Stomach smooth muscle (tissue), 2 donors: ENCODE results near the gene FOXL3.

Experiments
- H3K27ac ChIP-seq: one replicate; pipeline ENCODE4 v1.7.0; 2013; ENCODE audit warnings: mild to moderate bottlenecking, low read length, inconsistent platforms
- H3K27me3 ChIP-seq, 2 donors: one replicate each; pipeline ENCODE4 v1.7.0; 2013; ENCODE audit warnings: low read length in 2 of 2; ENCODE audit not compliant: insufficient read depth in 2 of 2, control insufficient read depth in 1 of 2
- H3K36me3 ChIP-seq, 2 donors: one replicate each; pipeline ENCODE4 v1.7.0; 2013; ENCODE audit warnings: low read length in 2 of 2; ENCODE audit not compliant: control insufficient read depth in 2 of 2, insufficient read depth in 2 of 2
- H3K4me1 ChIP-seq: one replicate; pipeline ENCODE4 v1.7.0; 2013; ENCODE audit warnings: low read length; ENCODE audit not compliant: control insufficient read depth, insufficient read depth
- H3K4me3 ChIP-seq, 2 donors: one replicate each; pipeline ENCODE4 v1.7.0; 2013; ENCODE audit warnings: low read length in 2 of 2
- H3K9ac ChIP-seq, 2 donors: one replicate each; pipeline ENCODE4 v1.7.0; 2013; ENCODE audit warnings: low read length in 2 of 2, mild to moderate bottlenecking in 1 of 2
- H3K9me3 ChIP-seq, 2 donors: one replicate each; pipeline ENCODE4 v1.7.0; 2013; ENCODE audit warnings: low read length in 2 of 2; ENCODE audit not compliant: control insufficient read depth in 2 of 2
- donor health status: healthy.
- donor health status: Pancreatic carcinoma.

The FOXL3 gene

DNA sequence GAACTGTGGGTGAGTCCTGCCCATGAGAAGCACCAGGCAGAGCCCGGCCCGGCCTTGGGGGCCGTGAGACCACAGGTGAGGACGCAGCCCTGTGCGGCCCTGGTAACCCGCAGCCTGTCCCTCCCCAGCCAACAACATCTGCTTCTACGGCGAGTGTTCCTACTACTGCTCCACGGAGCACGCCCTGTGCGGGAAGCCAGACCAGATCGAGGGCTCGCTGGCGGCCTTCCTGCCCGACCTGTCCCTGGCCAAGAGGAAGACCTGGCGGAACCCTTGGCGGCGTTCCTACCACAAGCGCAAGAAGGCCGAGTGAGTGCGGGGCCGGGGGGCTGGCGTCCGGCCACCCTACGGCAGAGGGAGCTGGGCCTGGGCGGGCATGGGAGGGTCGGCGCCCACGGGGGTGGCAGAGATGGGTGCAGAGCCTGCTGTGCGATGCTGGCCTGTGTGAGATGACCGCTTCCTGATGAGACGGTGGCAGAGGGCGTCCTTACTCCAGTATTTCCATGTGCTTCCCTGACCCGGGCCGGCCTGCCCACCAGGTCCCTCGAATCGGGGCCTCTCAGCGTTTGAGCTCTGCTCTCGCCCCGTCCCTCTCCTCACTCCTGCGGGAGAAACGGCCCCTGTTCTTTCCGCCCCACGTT, 34.1 kb upstream of the FOXL3 start:
- H3K9ac ChIP-seq: no peak overlapping the region
- no peaks in the 10 kb centered on the region for H3K9me3 ChIP-seq
- no peaks in the 10 kb centered on the region for H3K4me1 ChIP-seq
- no peak overlapping the region for H3K4me3 ChIP-seq
- H3K27me3 ChIP-seq: no peaks in the 10 kb centered on the region
- H3K36me3 ChIP-seq: peaks cover 66 to 80% of the 10 kb centered on the region in 2 donors
- H3K27ac ChIP-seq: no peak overlapping the region

DNA sequence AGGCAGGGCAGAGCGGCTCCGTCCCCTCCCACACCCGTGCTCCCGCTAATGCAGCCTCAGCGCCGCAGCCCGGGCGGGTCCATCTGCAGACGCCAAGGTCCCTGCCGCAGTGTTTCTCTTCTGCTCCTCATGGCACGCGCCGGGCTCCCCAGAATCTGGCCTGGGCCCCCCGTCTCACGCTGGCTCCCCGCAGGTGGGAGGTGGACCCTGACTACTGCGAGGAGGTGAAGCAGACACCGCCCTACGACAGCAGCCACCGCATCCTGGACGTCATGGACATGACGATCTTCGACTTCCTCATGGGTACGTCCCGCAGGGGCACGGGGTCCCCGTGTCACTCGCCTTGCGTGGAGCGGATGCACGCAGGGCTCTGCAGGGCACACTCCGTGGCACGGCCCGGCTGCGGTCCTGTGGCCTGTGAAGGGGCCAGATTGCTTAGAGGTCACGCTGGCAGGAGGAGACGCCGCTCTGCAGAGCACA, 33.5 kb upstream of the FOXL3 start:
- no peaks in the 10 kb centered on the region for H3K27me3 ChIP-seq
- H3K9me3 ChIP-seq: no peaks in the 10 kb centered on the region
- no peaks in the 10 kb centered on the region for H3K4me1 ChIP-seq
- H3K27ac ChIP-seq: no peak overlapping the region
- H3K4me3 ChIP-seq: no peak overlapping the region
- no peak overlapping the region for H3K9ac ChIP-seq
- peaks cover 69 to 83% of the 10 kb centered on the region in 2 donors for H3K36me3 ChIP-seq

GRCh38 chr7:256981-257646, 32.9 kb upstream of the FOXL3 start:
- H3K4me3 ChIP-seq: no peak overlapping the region
- no peak overlapping the region for H3K27ac ChIP-seq
- no peak overlapping the region for H3K9ac ChIP-seq
- H3K4me1 ChIP-seq: no peaks in the 10 kb centered on the region
- H3K27me3 ChIP-seq: no peaks in the 10 kb centered on the region
- peaks cover 0 to 3% of the 10 kb centered on the region in 2 donors for H3K9me3 ChIP-seq
- peaks cover 67 to 77% of the 10 kb centered on the region in 2 donors for H3K36me3 ChIP-seq

DNA sequence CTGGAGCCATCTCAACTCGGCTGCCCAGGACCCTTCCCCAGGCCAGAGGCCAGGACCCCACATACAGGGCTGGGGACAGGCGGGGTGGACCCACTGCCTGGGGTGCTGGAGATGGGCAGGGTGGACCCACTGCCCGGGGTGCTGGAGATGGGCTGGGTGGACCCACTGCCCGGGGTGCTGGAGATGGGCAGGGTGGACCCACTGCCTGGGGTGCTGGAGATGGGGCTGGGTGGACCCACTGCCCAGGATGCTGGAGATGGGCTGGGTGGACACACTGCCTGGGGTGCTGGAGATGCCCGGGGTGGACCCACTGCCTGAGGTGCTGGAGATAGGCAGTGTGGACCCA, 32.4 kb upstream of the FOXL3 start:
- Histone ChIP-seq H3K4me3 (no peak overlapping the region), H3K36me3 (peaks cover 62 to 72% of the 10 kb centered on the region in 2 donors), H3K27me3 (no peaks in the 10 kb centered on the region), H3K9me3 (peaks cover 0 to 7% of the 10 kb centered on the region in 2 donors), H3K4me1 (no peaks in the 10 kb centered on the region), H3K27ac (no peak overlapping the region), H3K9ac (no peak overlapping the region)

DNA sequence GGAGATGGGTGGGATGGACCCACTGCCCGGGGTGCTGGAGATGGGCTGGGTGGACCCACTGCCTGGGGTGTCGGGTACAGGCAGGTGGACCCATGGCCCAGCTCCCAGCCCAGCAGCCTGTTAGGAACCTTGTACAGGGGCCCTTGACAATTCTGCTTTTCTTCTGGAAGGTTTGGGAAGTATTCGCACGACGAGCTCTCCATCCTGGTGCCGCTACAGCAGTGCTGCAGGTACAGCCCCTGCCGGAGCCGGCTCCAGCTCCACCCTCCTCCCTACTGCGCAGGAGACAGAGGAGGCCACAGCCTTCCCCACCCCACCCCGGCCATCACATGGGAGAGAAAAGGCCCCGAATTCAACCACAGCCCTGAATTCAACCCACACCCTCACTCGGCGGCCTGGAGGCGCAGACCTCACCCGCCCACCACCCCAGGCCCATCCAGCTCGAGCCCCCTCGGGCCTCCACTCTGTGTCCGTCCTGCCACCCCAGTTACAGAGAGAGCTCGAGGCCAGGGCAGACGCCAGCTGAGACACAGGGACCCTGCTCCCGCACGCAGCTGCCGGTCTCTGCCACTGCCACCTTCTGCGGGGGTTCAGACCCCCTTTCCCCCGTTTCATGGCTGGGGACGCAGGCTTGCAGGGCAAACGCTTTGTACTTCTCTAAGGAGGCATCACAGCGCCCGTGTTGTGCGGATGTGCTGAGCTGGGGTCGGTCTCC, 31.3 kb upstream of the FOXL3 start:
- no peak overlapping the region for H3K9ac ChIP-seq
- no peaks in the 10 kb centered on the region for H3K27me3 ChIP-seq
- H3K9me3 ChIP-seq: peaks cover 0 to 7% of the 10 kb centered on the region in 2 donors
- peaks cover 54 to 62% of the 10 kb centered on the region in 2 donors for H3K36me3 ChIP-seq
- no peak overlapping the region for H3K4me3 ChIP-seq
- H3K4me1 ChIP-seq: no peaks in the 10 kb centered on the region
- no peak overlapping the region for H3K27ac ChIP-seq

GRCh38 chr7:259191-259505, 30.8 kb upstream of the FOXL3 start:
- Histone ChIP-seq H3K9me3 (peaks cover 0 to 7% of the 10 kb centered on the region in 2 donors), H3K4me3 (no peak overlapping the region), H3K36me3 (peaks cover 54 to 57% of the 10 kb centered on the region in 2 donors), H3K9ac (no peak overlapping the region), H3K27ac (no peak overlapping the region), H3K27me3 (no peaks in the 10 kb centered on the region), H3K4me1 (no peaks in the 10 kb centered on the region)

DNA sequence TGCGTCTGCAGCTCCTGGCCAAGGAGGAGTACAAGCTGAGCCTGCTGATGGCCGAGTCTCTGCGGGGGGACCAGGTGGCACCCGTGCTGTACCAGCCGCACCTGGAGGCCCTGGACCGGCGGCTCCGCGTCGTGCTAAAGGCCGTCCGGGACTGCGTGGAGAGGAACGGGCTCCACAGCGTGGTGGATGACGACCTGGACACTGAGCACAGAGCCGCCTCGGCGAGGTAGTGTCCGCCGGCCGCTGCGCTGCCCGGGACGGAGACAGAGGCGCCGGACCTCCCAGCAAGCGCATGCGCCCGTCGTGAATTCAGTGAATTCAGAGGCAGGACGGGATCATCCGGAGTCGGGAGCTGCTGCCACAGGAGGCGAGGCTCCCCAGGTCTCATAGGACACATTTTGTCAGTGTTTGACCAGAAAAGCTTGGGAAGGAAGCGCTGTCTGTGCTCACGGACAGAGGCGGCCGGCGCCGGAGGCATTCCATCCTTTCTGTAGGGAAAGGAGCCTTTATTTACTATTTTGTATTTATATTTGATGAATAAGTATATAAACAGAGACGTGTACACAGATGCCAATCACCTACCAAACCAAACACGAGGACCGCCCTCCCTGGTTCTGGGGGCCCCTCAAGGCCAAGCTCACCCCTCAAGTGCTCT, 30.1 kb upstream of the FOXL3 start:
- no peaks in the 10 kb centered on the region for H3K27me3 ChIP-seq
- no peak overlapping the region for H3K9ac ChIP-seq
- H3K27ac ChIP-seq: no peak overlapping the region
- no peaks in the 10 kb centered on the region for H3K4me1 ChIP-seq
- H3K36me3 ChIP-seq: peaks cover 50 to 51% of the 10 kb centered on the region in 2 donors
- no peak overlapping the region for H3K4me3 ChIP-seq
- peaks cover 0 to 7% of the 10 kb centered on the region in 2 donors for H3K9me3 ChIP-seq

DNA sequence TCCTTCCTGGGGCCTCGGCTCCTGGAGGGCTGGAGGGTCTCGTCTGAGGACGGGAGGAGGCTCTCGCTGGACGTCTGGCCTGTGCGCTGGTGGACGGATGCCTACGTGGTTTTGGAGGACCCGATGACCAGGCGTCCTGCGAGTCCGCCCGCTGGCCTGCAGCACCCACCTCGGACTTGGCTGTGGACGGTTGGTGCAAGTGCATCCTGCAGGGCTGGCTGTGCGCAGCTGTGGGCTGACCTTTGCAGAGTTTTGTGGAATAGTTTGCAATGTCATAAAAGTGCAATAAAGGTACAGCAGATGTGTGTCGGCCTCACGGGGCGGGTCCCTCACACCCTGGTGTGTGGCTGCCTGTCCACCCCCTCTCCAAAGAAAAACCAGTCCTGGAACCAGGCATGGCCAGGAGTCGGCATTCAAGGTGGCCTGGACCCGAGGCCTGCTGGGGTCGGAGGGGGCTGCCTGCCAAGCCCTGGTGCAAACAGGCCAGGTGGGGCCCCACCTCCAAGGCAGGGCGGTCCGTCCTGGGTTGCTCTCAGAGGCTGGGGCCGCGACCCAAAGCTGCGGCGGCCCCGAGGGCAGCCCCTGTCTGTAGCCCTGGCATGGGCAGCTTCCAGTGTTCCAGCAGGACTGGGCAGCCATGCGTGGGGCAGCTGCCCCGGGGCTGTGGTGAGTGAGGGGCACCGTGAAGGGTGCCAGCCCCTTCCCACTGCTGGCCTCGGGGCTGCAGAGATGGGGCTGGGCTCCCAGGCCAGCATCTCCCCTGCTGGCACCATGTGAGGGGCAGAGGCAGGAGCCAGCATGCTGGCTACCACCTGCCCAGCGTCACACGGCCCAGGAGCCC, 29.3 kb upstream of the FOXL3 start:
- Histone ChIP-seq H3K9ac (no peak overlapping the region), H3K36me3 (peaks cover 43 to 44% of the 10 kb centered on the region in 2 donors), H3K27ac (no peak overlapping the region), H3K4me1 (no peaks in the 10 kb centered on the region), H3K27me3 (no peaks in the 10 kb centered on the region), H3K4me3 (no peak overlapping the region), H3K9me3 (peaks cover 0 to 7% of the 10 kb centered on the region in 2 donors)

DNA sequence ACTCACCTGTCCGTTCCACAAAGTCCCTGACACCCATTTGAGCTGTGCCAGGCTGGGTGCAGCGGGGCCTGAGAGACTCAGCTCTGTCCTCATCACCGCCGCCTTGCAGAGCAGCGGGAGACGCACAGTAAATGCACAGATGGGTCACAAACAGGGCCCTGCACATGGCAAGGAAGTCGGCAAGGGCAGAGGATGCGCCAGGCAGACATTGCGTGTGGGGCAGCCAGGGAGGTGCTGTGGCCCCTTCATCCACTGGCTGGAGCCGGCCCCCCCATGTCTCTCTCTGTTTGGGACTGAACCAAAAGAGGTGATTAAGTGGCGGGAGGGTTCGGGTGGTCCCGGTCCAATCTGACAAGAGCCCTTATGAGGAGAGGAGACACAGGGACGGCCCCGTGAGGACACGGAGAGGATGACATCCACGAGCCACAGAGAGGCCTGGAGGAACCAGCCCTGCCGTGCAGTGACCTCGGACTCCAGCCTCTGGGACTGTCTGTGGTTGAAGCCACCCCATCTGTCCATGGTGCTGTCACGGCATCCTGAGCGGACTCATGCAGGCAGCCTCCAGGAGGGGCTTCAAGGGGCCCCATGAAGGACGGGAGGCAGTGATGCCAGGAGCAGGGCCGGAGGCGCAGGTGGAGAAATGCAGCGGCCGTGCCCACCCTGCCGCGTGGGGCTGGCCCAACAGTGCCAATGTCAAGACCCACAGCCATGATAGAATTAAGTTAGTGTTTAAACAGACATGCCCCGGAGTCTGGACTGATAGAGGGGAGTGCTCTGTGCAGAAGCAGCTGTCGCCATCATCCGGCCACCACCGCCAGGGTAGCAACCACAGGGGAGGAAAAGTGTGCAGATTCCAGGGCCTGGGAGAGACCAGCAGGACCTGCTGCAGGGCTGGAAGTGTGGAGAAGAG, 28.4 kb upstream of the FOXL3 start:
- Histone ChIP-seq H3K27ac (no peak overlapping the region), H3K9ac (no peak overlapping the region), H3K4me1 (no peaks in the 10 kb centered on the region), H3K36me3 (peaks cover 38% of the 10 kb centered on the region in 2 donors), H3K4me3 (no peak overlapping the region), H3K9me3 (peaks cover 0 to 7% of the 10 kb centered on the region in 2 donors), H3K27me3 (no peaks in the 10 kb centered on the region)
